Activated CD4-positive, alpha-beta memory T cell treated with anti-CD3 and anti-CD28 coated beads for 36 hours (primary cell): Measurements from ENCODE around the gene AP5S1. TPM values are rescaled to one million over a fixed set of nuclear protein-coding genes. Genes with fewer than 3 reads are reported as not detected.
A peak's percentile ranks its signal among the peaks of the same experiment; 100 is the strongest.

Experiments used
- CTCF ChIA-PET: fragments of 350-600 bp; sonication (Branson Sonifier 250); formaldehyde crosslinking; loops from one replicate; lab custom pipeline; 2021; ENCODE audit warnings: antibody characterized with exemption, inconsistent platforms; lab: Charles Lee
- POLR2A ChIA-PET: fragments of 350-600 bp; sonication (Branson Sonifier 250); formaldehyde crosslinking; loops from one replicate; lab custom pipeline; 2021; ENCODE audit warnings: antibody characterized with exemption; lab: Charles Lee
- DNase-seq: peaks from one replicate; pipeline ENCODE4 v3.0.0-alpha.2; 2020
- H3K27ac Mint-ChIP-seq: one replicate; pipeline ENCODE4 v1.8.0; 2021; ENCODE audit warnings: mixed read lengths
- H3K27me3 Mint-ChIP-seq: one replicate; pipeline ENCODE4 v1.8.0; 2021; ENCODE audit warnings: mixed read lengths
- H3K36me3 Mint-ChIP-seq: one replicate; pipeline ENCODE4 v1.8.0; 2021; ENCODE audit warnings: mixed read lengths
- H3K4me1 Mint-ChIP-seq: one replicate; pipeline ENCODE4 v1.8.0; 2021; ENCODE audit warnings: low read depth, mixed read lengths
- H3K4me3 Mint-ChIP-seq: one replicate; pipeline ENCODE4 v1.8.0; 2021; ENCODE audit warnings: mild to moderate bottlenecking, mixed read lengths
- H3K9me3 Mint-ChIP-seq: one replicate; pipeline ENCODE4 v1.8.0; 2021; ENCODE audit warnings: mixed read lengths
- intact Hi-C: fragments of 100-400 bp; cut with micrococcal nuclease; formaldehyde crosslinking; loops from one replicate; pipeline ENCODE4 v1.15.1; 2023
- total RNA-seq, 2 experiments: library from RNA; stranded (reverse); gene quantifications; one replicate each; pipeline ENCODE4 v1.2.3, GENCODE V29; 2021

AP5S1 gene
- total RNA-seq, 2 experiments from 2014 or later: 9.1 to 10.0 TPM

GRCh38 chr20:3800878-3801260 is 19.5 kb upstream of the AP5S1 start:
- ChIA-PET CTCF (interaction anchor here (2.1 to 3.0 kb wide), 2 partner anchors 19 to 54 kb away, joined by 7 to 15 read pairs; partner anchors contain the start of gene AP5S1), POLR2A (interaction anchor here (0.6 to 1.6 kb wide), 4 partner anchors 9 to 19 kb away, joined by 3 to 7 read pairs (median 4); partner anchors contain the start of gene AP5S1)
- H3K27me3 Mint-ChIP-seq: no peaks in the 10 kb centered on the region
- no peak overlapping the region for H3K4me3 Mint-ChIP-seq
- H3K36me3 Mint-ChIP-seq: peaks cover 77% of the 10 kb centered on the region
- DNase-seq: no peak
- H3K27ac Mint-ChIP-seq: peak overlapping the region; percentile 33
- H3K4me1 Mint-ChIP-seq: peaks cover 58% of the 10 kb centered on the region
- intact Hi-C loops: no loop called here
- H3K9me3 Mint-ChIP-seq: no peaks in the 10 kb centered on the region

DNA sequence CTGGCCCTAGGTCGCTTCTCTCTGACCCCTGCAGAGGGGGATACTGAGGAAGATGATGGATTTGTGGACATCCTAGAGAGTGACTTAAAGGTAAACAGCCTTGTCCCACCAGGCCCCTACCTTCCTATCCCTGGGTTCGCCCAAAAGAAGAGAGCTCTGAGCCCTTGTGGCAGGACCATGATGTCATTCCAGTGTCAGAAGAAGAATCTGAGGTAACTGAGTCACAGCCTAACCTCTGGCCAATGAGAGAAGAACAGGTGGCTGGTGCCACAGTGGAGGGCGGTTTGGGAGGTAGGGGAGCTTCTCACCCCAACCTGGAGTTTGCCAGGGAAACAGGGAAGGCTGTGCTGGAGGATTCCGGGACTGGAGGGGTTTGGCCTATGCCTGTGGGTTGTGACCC is 19.0 kb upstream of the AP5S1 start:
- DNase-seq: no peak
- Mint-ChIP-seq H3K36me3 (peaks cover 80% of the 10 kb centered on the region), H3K27me3 (no peaks in the 10 kb centered on the region), H3K27ac (peak overlapping the region; percentile 72), H3K4me3 (no peak overlapping the region), H3K9me3 (no peaks in the 10 kb centered on the region), H3K4me1 (peaks cover 59% of the 10 kb centered on the region)
- CTCF ChIA-PET: interaction anchor here (2.1 to 3.0 kb wide), 2 partner anchors 19 to 53 kb away, joined by 7 to 15 read pairs; partner anchors contain the start of gene AP5S1
- intact Hi-C loops: no loop called here
- POLR2A ChIA-PET: interaction anchor here (0.6 to 1.6 kb wide), 4 partner anchors 9 to 18 kb away, joined by 3 to 7 read pairs (median 4); partner anchors contain the start of gene AP5S1

GRCh38 chr20:3801846-3802245 is 18.5 kb upstream of the AP5S1 start:
- ChIA-PET POLR2A (interaction anchor here (1.0 kb wide), 1 partner anchor 18 kb away, joined by 5 read pairs; the partner anchor contains the start of gene AP5S1), CTCF (interaction anchor here (2.1 to 3.0 kb wide), 2 partner anchors 18 to 53 kb away, joined by 7 to 15 read pairs; partner anchors contain the start of gene AP5S1)
- Mint-ChIP-seq H3K4me1 (peaks cover 62% of the 10 kb centered on the region), H3K4me3 (no peak overlapping the region), H3K36me3 (peaks cover 81% of the 10 kb centered on the region), H3K9me3 (no peaks in the 10 kb centered on the region), H3K27ac (no peak overlapping the region), H3K27me3 (no peaks in the 10 kb centered on the region)
- no peak for DNase-seq
- intact Hi-C loops: no loop called here

GRCh38 chr20:3802524-3803239 is 17.7 kb upstream of the AP5S1 start:
- H3K9me3 Mint-ChIP-seq: no peaks in the 10 kb centered on the region
- CTCF ChIA-PET: interaction anchor here (1.1 kb wide), 1 partner anchor 18 kb away, joined by 4 read pairs; the partner anchor contains the start of gene AP5S1
- POLR2A ChIA-PET: no interaction called here
- peaks cover 69% of the 10 kb centered on the region for H3K4me1 Mint-ChIP-seq
- H3K36me3 Mint-ChIP-seq: peaks cover 73% of the 10 kb centered on the region
- intact Hi-C loops: no loop called here
- H3K27ac Mint-ChIP-seq: peak overlapping the region; percentile 39
- H3K27me3 Mint-ChIP-seq: no peaks in the 10 kb centered on the region
- no peak for DNase-seq
- no peak overlapping the region for H3K4me3 Mint-ChIP-seq

- no peak for DNase-seq
- intact Hi-C loops: no loop called here
- CTCF ChIA-PET: interaction anchor here (1.1 kb wide), 1 partner anchor 17 kb away, joined by 4 read pairs; the partner anchor contains the start of gene AP5S1
- H3K27ac Mint-ChIP-seq: peak overlapping the region; percentile 59
- H3K36me3 Mint-ChIP-seq: peaks cover 68% of the 10 kb centered on the region
- no peaks in the 10 kb centered on the region for H3K27me3 Mint-ChIP-seq
- no peaks in the 10 kb centered on the region for H3K9me3 Mint-ChIP-seq
- H3K4me3 Mint-ChIP-seq: no peak overlapping the region
- peaks cover 69% of the 10 kb centered on the region for H3K4me1 Mint-ChIP-seq
- POLR2A ChIA-PET: no interaction called here
Measured at GRCh38 chr20:3803289-3803688, 17.1 kb upstream of the AP5S1 start.

- ChIA-PET CTCF (interaction anchor here (1.1 kb wide), 1 partner anchor 17 kb away, joined by 4 read pairs; the partner anchor contains the start of gene AP5S1), POLR2A (no interaction called here)
- H3K27ac Mint-ChIP-seq: peak overlapping the region; percentile 20
- peaks cover 66% of the 10 kb centered on the region for H3K4me1 Mint-ChIP-seq
- peaks cover 63% of the 10 kb centered on the region for H3K36me3 Mint-ChIP-seq
- no peaks in the 10 kb centered on the region for H3K9me3 Mint-ChIP-seq
- no peaks in the 10 kb centered on the region for H3K27me3 Mint-ChIP-seq
- H3K4me3 Mint-ChIP-seq: no peak overlapping the region
- no peak for DNase-seq
- intact Hi-C loops: no loop called here
Measured at GRCh38 chr20:3803854-3804253, 16.5 kb upstream of the AP5S1 start.

- H3K27ac Mint-ChIP-seq: peak overlapping the region; percentile 20
Measured at GRCh38 chr20:3804254-3804751, 16.0 kb upstream of the AP5S1 start.

DNA sequence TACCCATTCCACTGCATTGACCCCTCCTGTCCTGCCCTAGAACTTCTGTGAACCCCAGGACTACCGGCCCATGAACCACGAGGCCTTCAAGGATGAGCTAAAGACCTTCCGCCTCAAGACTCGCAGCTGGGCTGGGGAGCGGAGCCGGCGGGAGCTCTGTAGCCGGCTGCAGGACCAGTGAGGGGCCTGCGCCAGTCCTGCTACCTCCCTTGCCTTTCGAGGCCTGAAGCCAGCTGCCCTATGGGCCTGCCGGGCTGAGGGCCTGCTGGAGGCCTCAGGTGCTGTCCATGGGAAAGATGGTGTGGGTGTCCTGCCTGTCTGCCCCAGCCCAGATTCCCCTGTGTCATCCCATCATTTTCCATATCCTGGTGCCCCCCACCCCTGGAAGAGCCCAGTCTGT is 15.6 kb upstream of the AP5S1 start:
- H3K4me1 Mint-ChIP-seq: peaks cover 57% of the 10 kb centered on the region
- DNase-seq: no peak
- H3K4me3 Mint-ChIP-seq: no peak overlapping the region
- peaks cover 56% of the 10 kb centered on the region for H3K36me3 Mint-ChIP-seq
- ChIA-PET CTCF (interaction anchor here (1.4 kb wide), 1 partner anchor 15 kb away, joined by 6 read pairs; the partner anchor contains the start of gene AP5S1), POLR2A (interaction anchor here (0.7 to 1.2 kb wide), 2 partner anchors 11 to 646 kb away, joined by 3 read pairs; no protein-coding TSS in a partner anchor)
- H3K9me3 Mint-ChIP-seq: no peaks in the 10 kb centered on the region
- intact Hi-C loops: no loop called here
- no peak overlapping the region for H3K27ac Mint-ChIP-seq
- H3K27me3 Mint-ChIP-seq: no peaks in the 10 kb centered on the region

More at GRCh38 chr20:3804254-3804751, 16.0 kb upstream of the AP5S1 start:
- Mint-ChIP-seq H3K36me3 (peaks cover 60% of the 10 kb centered on the region), H3K4me3 (no peak overlapping the region), H3K9me3 (no peaks in the 10 kb centered on the region), H3K4me1 (peaks cover 62% of the 10 kb centered on the region), H3K27me3 (no peaks in the 10 kb centered on the region)
- intact Hi-C loops: no loop called here
- no peak for DNase-seq
- ChIA-PET CTCF (interaction anchor here (1.4 kb wide), 1 partner anchor 16 kb away, joined by 6 read pairs; the partner anchor contains the start of gene AP5S1), POLR2A (no interaction called here)

DNA sequence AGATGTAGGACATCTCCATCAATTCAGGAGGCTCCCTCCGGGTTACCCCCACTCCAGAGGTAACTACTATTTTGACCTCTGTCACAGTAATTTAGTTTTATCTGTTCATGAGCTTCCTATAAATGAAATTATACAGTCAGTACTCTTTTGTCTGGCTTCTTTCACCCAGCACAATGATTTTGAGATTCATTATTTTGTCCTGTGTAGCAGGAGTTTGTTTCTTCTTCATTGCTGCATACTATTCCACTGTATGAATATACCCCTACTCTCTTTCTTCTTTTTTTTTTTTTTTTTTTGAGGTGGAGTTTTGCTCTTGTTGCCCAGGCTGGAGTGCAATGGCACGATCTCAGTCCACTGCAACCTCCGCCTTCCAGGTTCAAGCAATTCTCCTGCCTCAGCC is 11.8 kb upstream of the AP5S1 start:
- H3K4me3 Mint-ChIP-seq: no peak overlapping the region
- CTCF ChIA-PET: no interaction called here
- H3K36me3 Mint-ChIP-seq: peaks cover 27% of the 10 kb centered on the region
- no peaks in the 10 kb centered on the region for H3K27me3 Mint-ChIP-seq
- POLR2A ChIA-PET: interaction anchor here (0.6 kb wide), 1 partner anchor 185 kb away, joined by 3 read pairs; no protein-coding TSS in a partner anchor
- no peak for DNase-seq
- no peaks in the 10 kb centered on the region for H3K9me3 Mint-ChIP-seq
- H3K4me1 Mint-ChIP-seq: peaks cover 55% of the 10 kb centered on the region
- H3K27ac Mint-ChIP-seq: peak overlapping the region; percentile 76
- intact Hi-C loops: no loop called here

DNA sequence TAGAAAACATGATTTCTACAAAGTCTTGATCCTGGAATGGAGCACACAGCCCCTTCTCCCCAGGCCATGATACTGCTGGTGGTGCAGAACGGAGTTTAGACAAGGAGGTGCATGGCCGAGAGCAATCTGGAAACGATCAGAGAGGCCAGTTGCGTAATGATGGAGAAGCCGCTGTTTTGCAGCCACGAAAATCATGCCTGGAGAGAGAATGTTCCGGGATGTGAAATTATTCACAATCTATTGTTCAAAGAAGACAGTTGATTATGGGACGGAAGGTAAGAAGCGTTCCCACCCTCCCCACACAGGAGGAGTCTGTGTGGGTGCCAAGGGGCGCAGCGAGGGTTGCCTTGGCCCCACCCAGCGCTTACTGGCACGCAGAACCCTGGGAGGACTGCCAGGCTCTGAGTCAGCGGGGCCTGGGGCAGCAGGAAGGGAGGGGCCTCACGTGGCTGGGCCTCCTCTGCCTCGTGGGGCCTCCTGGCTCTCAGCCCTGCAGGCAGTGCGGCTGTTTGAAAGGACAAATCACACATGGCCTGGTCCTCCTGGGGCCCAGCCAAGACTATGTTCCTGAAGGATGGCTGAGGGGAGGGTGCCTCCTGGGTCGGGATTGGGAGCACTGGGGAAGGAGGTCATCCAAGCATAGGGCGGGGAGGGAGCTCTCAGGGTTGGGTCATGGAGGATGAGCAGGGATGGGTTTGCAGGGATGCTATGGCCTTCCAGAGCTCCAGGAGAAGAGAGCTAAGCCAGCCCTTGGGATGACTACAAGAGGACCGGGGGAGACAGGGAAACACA is 8.7 kb upstream of the AP5S1 start:
- Mint-ChIP-seq H3K9me3 (no peaks in the 10 kb centered on the region), H3K4me1 (peaks cover 66% of the 10 kb centered on the region), H3K27ac (peak overlapping the region; percentile 99), H3K36me3 (peaks cover 2% of the 10 kb centered on the region), H3K27me3 (no peaks in the 10 kb centered on the region), H3K4me3 (peak overlapping the region; percentile 82)
- ChIA-PET CTCF (interaction anchor here (1.0 to 12.9 kb wide), 5 partner anchors 9 to 44 kb away, joined by 3 to 180 read pairs (median 8); partner anchors contain the start of genes AP5S1, CDC25B and CENPB), POLR2A (interaction anchor here (0.6 to 2.1 kb wide), 7 partner anchors 8 to 44 kb away, joined by 3 to 8 read pairs (median 5); partner anchors contain the start of genes ADISSP, AP5S1, CDC25B and CENPB)
- intact Hi-C loops: loop anchor here (1.0 to 2.0 kb wide), 2 partner anchors 15 to 45 kb away; partner anchors contain the start of genes ADISSP and CDC25B
- peak; percentile 97 for DNase-seq

GRCh38 chr20:3812259-3812681 is 8.1 kb upstream of the AP5S1 start:
- POLR2A ChIA-PET: interaction anchor here (0.6 to 2.1 kb wide), 6 partner anchors 8 to 612 kb away, joined by 3 to 8 read pairs (median 6); partner anchors contain the start of genes ADISSP, AP5S1, CDC25B and CENPB

More at GRCh38 chr20:3812259-3812681, 8.1 kb upstream of the AP5S1 start:
- Mint-ChIP-seq H3K4me3 (peak overlapping the region; percentile 82), H3K4me1 (peaks cover 63% of the 10 kb centered on the region), H3K27me3 (no peaks in the 10 kb centered on the region), H3K9me3 (no peaks in the 10 kb centered on the region), H3K27ac (peak overlapping the region; percentile 99), H3K36me3 (no peaks in the 10 kb centered on the region)
- CTCF ChIA-PET: interaction anchor here (1.0 to 12.9 kb wide), 3 partner anchors 8 to 43 kb away, joined by 4 to 180 read pairs (median 20); partner anchors contain the start of genes AP5S1 and CENPB
- no peak for DNase-seq
- intact Hi-C loops: no loop called here
